ENCODE measurements around the gene CLEC4M.
"Not testable (repeated sequence)": the region's sequence is repeated elsewhere in the genome, so short reads cannot be mapped to it uniquely, and the experiment has no call there.

The CLEC4M gene

DNA sequence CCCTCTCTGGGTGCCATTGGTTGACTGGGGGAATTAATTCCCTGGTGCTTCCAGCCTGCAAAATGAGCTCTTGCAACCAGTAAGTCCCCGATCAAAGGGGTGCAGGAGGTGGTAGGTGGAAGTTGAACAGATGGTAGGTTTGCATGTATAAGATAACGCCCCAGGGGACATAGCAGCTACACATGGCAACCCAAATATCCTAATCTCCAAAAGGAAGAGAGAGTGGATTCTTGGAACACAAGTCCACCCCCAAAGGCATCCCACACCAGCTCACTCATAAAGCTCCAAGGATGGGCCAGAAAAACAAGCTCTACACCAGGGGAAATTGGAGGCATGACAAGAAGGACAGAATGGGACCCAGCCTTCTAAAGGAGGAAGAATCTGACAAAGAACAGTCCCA lies 20.5 kb upstream of the CLEC4M start:
- no peak for DNase-seq (ENCODE audit: low read depth in 2 of 2)

DNA sequence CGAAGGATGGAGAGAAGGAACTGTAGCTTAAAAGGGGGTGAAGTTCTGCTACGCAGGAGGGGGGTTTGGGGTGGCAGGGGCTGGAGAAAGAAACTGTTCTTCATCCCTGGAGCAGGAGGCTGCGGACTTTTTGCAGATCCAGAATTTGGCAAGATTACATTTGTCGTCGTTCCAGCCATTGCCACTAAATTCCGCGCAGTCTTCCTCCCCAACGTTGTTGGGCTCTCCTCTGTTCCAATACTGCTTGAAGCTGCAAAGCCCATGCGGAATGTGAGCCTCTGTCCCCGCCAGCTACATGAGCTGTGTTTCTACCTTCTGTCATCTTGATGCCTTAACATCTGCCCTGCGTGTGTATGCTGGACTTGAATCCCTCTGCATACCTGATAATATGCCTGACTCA lies 20.1 kb upstream of the CLEC4M start:
- no peak for DNase-seq (ENCODE audit: low read depth in 2 of 2)

DNA sequence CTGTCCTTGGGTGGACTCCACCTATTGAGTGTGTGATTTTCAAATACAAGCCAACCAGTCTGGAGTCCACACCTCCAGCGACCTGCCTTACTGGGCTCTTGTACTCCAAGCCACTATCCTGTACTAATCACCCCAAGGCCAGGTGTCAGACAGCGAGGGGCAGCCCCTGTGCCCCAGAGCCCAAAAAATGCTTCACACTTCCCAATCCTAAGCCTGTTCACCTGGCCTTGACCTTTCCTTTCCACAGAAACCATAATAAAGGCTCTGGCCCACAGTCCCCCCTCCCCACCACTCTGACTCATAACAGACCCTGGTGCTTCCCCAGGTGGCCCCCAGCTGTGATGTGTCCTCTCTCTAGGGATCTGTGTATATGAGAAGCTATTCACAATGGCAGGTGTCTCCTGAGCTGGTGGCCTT lies 19.6 kb upstream of the CLEC4M start:
- DNase-seq (ENCODE audit: low read depth in 2 of 2): no peak

DNA sequence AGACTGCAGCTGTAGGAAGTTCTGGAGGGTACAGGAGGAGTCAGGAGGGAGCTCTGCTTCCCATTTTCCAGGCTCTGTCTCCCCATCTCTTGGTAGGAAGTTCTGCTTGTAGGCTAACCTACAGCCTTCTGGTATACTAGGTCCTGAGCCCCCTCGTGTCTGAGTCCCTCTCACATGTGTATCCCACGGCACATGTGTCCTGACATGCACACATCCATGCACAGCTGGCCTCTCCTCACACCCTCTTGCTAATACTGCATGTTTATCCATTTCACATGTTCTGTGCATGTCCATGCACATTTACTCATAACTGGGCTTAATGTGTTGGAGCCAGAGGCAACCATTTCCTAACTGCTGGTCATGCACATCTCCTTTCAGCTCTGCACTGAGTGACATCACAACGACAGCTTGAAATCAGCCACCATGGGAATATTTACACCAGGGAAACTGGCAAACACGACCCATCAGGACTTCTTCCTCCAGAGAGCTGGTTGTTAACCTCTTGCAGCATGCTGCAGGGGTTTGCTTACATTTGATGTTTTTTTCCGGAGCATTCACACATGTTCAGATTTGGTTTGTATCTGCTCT lies 18.8 kb upstream of the CLEC4M start:
- DNase-seq (ENCODE audit: low read depth in 2 of 2): no peak

DNA sequence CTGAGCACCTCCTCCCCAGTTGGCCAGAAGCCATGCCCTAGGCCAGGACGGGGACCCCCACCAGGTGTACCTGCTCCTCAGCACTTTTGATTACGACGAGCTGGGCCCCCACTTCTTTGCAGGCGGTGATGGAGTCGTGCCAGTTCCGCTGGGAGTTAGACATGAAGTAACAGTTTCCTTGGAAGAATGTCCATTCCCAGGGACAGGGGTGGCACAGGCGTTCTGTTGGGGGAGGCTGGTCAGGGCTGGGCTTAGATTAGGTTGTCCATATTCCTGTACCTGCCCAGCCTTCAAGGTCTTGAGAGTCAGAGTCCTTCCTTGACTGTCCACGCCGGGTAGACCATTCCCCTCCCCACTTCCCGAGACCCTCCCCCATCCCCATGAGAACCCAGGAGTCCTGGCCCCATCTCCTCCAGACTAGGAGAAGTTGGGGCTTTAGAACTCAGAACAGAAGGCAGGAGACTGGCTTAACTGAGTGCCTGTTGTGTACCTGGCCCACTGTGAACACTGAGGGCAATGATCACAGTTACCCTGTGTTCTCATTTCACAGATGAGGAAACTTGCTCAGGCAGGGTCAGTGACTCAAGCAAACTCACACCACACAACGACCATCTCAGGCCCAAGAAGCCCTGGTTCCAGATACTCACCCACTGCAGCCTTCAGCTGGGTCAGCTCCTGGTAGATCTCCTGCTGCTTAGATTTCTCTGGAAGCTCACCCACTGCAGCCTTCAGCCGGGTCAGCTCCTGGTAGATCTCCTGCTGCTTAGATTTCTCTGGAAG lies 18.0 kb upstream of the CLEC4M start:
- no peak for DNase-seq (ENCODE audit: low read depth in 2 of 2)

DNA sequence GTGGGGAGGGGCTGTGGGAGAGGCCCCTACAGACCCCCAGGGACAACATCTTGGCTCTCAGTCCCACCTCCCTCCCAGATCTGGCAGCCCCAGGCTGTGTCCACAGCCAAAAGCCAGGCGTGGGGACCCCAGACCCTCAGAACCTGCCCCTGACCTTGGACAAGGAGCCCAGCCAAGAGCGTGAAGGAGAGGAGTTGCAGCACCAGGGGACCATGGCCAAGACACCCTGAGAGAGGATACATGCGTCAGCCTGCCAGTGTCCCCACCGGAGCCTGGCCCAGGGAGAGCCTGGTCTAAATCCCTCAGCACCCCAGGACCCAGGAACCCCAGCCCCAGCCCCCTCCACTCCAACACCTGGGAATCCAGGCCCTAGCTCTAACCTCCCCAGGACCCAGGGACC lies 16.7 kb upstream of the CLEC4M start:
- DNase-seq (ENCODE audit: low read depth in 2 of 2): not testable (repeated sequence)

DNA sequence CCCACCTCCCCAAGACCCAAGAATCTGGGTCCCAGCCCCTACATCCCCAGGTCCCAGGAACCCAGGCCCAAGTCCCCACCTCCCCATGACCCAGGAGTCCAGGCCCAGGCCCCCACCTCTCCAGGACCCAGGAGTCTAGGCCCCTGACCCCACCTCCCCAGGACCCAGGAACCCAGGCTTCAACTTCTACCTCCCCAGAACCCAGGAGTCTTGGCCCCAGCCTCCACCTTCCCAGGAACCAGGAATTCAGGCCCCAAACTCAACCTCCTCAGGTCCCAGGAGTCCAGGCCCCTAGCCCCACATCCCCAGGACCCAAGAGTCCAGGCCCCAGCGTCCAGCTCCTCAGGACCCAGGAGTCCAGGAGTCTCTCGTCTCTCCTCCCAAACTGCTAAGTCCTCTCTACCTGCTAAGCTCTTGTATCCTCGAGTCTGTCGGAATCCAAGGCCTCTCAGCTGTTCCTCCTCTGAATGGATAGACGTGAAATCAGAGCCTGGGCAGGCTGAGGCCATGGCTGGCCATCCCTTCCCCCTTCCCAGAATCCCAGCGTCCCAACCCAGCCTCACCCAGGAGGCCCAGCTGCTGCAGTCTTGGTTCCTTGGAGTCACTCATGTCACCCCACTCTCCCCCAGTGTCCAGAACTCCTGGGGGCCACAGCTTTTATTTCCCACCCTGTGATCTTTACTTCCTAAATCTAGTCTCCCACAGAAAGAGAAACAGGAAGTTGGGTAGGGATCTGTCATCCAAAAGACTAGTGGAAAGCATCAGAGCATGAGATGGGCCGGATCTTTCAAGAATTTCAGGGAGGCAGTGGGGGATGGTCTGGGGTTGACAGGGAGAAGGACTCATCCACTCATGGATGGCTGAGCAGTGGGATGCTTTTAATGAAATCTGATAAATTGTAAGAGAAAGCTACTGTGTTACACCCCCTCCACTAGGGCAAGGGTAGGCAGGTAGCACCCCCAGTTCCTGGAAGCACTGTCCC lies 15.8 kb upstream of the CLEC4M start, which contains the start of gene CD209:
TSS of gene CD209 (minus strand) at position 632 of the 982 bp plus-strand sequence. CDS start at position 609, 23 bp downstream.
- DNase-seq (ENCODE audit: low read depth in 2 of 2): no peak

DNA sequence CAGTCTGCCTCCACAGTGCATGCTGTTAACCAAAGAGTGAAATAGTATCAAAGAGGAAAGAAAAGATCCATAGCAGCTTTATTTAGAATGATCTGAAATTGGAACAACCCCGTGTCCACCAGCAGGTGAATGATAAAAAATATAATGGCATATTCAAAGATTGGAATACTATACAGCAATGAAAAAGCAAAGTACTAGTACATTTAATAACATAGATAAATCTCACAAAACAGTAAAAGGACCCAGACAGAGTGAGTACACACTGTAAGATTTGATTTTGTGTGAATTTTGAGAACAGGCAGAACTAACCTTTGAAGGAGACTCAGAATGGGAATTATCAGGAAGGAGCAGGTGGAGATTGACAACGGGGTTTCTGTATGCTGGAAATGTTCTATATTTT lies 14.9 kb upstream of the CLEC4M start:
- no peak for DNase-seq (ENCODE audit: low read depth in 2 of 2)

DNA sequence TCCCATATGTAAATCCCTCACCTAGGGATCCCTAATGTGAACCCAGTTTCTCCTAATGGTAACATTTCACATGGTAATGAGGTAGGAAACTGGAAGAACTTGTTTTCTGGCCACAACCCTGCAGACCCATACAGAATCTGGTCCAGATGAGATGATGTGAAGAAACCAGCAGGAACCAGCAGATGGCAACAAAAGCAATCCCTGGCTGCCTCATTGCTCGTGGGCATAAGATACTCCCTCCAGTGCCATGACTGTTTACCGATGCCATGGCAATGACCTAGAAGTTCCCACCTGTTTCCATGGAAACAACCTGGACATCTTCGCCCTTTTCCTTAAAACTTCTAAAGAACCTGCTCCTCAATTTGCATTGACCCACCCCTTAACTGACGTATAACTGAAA lies 14.3 kb upstream of the CLEC4M start:
- DNase-seq (ENCODE audit: low read depth in 2 of 2): no peak

DNA sequence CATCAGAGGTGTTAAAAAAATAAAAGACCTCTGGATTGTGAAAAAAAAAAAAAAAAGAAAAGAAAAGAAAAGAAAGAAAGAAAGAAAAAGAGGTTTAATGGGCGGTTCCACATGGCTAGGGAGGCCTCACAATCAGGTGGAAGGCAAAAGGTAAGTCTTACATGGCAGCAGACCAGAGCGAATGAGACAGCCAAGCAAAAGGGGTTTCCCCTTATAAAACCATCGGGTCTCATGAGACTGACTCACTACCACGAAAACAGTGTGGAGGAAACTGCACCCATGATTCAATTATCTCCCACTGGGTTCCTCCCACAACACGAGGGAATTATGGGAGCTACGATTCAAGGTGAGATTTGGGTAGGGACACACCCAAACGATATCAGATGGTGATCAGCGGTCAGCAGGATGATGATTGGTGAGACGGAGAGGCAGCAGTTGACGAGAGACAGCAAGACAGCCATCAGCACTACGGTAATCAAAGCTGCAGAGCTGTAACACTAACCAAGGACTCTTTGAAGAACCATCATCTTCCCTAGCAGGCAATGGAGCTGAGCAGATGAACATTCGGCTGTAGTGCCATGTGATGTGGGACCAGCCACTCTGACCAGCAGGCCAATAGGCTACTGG lies 11.8 kb upstream of the CLEC4M start:
- no peak for DNase-seq (ENCODE audit: low read depth in 2 of 2)

DNA sequence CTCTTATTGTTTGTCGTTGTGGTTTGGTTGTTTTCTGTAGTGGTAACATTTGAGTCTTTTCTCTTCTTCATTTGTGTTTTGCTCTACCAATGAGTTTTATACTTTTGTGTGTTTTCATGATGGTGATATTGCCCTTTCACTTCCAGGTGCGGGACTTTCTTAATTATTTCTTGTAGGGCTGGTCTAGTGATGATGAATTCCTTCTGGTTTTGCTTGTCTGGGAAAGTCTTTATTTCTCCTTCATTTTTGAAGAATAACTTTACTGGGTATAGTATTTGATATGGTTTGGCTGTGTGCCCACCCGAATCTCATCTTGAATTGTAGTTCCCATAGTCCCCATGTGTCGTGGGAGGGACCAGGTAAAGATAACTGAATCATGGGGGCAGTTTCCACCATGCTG lies 6.8 kb upstream of the CLEC4M start:
- DNase-seq (ENCODE audit: low read depth in 2 of 2): no peak

DNA sequence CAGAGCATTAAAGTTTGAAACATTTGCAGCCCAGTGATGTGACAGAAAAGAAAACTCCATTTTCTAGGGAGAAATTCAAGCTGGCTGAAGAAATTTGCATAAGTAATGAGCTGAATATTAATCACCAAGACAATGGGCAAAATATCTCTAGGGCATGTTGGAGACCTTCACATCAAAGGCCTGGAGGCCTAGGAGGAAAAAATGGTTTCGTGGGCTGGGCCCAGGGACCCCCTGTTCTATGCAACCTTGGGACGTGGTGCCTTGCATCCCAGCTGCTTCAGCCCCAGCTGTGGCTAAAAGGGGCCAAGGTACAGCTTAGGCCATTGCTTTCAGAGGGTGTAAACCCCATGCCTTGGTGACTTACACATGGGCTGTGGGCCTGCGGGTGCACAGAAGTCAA lies 5.7 kb upstream of the CLEC4M start:
- DNase-seq (ENCODE audit: low read depth in 2 of 2): no peak

DNA sequence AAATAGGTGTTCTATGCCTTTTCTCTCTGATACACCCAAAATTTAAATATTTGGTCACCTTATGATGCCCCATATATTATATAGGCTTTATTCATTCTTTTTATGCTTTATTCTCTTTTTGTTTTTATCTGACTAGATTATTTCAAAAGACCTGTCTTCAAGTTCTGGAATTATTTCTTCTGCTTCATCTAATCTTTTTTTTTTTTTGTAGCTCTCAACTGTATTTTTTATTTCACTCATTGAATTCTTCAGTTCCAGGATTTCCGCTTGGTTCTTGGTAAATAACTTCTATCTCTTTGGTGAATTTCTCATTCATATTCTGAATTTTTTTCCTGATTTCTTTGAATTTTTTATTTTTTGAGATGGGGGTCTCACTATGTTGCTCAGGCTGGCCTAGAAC lies 3.9 kb upstream of the CLEC4M start:
- DNase-seq (ENCODE audit: low read depth in 2 of 2): no peak

DNA sequence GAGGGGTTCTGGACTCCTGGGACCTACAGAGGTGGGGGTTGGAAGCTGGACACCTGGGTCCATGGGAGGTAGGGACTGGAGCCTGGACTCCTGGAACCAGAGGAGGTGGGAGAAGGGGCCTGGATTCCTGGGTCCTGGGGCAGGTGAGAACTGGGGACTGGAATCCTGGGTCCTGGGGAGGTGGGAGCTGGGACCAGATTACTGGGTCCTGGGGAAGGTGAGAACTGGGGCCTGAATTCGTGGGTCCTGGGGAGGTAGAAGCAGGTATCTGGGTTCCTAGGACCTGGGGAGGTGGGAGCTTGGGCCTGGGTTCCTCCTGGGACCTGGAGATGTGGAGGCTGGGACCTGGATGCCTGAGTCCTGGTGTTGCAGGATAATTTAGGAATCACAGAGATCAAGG lies 653 bp downstream of the CLEC4M start:
- DNase-seq (ENCODE audit: low read depth in 2 of 2): no peak

DNA sequence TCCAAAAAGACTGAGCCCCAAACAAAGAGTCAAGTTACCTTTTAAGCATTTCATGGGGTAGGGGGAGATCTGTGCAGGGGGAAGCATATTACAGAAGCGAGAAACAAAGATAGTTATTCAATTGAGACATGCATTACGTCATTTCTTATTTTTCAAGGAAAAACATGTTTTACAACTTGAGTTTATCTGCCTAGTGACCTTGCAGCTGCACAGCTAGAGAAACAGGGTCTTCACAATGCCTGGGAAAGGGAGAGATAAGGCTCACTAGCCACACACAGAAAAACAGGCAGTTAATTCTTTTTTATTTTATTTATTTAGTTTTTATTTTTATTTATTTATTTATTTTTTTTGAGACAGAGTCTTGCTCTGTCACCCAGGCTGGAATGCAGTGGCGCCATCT lies 1.1 kb downstream of the CLEC4M start:
- not testable (repeated sequence) for DNase-seq (ENCODE audit: low read depth in 2 of 2)

DNA sequence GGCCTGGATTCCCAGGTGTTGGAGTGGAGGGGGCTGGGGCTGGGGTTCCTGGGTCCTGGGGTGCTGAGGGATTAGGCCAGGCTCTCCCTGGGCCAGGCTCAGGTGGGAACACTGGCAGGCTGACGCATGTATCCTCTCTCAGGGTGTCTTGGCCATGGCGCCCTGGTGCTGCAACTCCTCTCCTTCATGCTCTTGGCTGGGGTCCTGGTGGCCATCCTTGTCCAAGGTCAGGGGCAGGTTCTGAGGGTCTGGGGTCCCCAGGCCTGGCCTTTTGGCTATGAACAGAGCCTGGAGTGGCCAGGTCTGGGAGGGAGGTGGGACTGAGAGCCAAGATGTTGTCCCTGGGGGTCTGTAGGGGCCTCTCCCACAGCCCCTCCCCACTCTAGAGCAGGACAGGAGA lies 2.0 kb downstream of the CLEC4M start:
- not testable (repeated sequence) for DNase-seq (ENCODE audit: low read depth in 2 of 2)

DNA sequence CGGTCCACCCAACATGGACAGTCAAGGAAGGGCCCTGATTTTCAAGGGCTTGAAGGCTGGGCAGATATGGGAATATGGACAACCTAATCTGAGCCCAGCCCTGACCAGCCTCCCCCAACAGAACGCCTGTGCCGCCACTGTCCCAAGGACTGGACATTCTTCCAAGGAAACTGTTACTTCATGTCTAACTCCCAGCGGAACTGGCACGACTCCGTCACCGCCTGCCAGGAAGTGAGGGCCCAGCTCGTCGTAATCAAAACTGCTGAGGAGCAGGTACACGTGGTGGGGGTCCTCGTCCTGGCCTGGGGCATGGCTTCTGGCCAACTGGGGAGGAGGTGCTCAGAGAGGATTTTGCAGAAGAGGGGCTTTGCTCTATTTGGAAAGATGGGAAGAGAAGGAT lies 3.5 kb downstream of the CLEC4M start:
- DNase-seq (ENCODE audit: low read depth in 2 of 2): no peak

DNA sequence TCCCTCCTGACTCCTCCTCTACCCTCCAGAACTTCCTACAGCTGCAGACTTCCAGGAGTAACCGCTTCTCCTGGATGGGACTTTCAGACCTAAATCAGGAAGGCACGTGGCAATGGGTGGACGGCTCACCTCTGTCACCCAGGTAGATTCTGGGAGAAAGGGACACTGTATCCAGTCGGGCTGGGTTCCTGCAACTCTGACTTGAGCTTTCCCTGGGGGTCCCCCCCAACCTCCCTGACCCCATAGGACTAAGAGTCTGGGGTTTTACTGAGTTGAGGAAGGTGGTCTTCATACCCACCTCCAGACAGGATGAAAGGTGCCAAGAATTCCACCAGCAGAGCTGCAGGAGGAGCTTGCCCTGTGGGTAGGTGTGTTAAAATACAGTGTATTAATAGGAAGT lies 4.4 kb downstream of the CLEC4M start:
- no peak for DNase-seq (ENCODE audit: low read depth in 2 of 2)

DNA sequence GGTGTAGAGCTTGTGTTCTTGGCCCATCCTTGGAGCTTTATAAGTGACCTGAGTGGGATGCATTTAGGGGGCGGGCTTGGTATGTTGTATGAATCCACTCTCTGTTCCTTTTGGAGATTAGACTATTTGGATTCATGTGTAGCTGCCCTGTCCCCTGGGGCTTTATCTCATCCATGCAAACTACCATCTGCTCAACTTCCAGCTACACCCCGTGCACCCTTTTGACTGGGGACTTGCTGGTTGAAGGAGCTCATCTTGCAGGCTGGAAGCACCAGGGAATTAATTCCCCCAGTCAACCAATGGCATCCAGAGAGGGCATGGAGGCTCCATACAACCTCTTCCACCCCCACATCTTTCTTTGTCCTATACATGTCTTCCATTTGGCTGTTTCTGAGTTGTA lies 6.1 kb downstream of the CLEC4M start:
- DNase-seq (ENCODE audit: low read depth in 2 of 2): no peak

DNA sequence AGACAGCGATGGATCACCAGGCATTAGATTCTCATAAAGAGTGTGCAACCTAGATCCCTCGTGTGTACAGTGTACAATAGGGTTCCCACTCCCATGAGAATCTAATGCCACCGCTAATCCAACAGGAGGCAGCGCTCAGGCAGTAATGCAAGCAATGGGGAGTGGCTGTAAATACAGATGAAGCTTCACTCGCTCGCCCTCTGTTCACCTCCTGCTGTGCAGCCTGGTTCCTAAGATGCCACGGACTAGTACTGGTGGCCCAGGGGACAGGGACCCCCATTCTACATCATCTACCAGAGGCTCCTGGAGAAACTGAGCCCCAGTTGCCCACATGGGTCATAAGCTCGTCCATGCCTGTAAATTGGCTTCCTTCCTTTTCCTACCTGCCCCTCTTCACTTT lies 8.0 kb downstream of the CLEC4M start:
- no peak for DNase-seq (ENCODE audit: low read depth in 2 of 2)

DNA sequence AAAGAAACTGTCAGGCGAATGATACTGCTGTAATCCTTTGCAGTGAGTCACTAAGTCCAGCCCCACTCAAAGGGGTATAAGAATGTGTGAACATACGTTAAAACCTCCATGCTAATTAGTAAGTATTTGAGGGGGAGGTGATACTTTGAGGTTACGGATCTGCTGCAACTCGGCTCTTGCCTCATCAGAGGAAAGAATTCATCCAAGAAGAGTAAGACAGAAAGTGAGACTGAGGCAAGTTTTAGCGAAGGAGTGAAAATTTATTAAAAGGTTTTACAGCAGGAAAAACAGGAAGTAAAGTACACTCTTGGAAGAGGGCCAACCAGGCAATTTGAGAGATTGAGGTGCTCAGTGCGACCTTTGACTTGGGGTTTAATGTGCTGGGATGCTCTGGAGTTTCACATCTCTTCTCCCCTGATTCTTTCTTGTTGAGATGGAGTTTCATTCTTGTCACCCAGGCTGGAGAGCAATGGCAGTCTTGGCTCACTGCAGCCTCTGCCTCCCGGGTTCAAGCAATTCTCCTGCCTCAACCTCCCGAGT lies 9.8 kb downstream of the CLEC4M start:
- DNase-seq (ENCODE audit: low read depth in 2 of 2): no peak

DNA sequence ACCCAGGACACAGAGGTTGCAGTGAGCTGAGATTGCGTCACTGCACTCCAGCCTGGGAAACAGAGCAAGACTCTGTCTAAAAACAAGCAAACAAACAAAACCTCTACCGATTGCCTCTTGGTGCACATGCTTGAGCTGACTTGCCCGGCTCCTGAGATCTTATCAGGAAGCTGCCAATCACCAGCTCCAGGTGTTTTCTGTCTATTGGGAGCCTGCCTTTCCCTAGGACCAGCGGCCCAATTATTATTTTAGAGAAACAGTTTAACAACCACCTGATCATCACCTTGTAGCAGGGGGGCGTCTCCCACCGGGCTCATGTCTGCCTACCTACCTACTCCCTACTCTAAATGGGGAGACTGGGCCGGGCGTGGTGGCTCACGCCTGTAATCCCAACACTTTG lies 10.8 kb downstream of the CLEC4M start:
- DNase-seq (ENCODE audit: low read depth in 2 of 2): no peak
